AG09309 (cell line): ENCODE measurements around the gene PRSS57.

Source experiments
- DNase-seq: peaks from one replicate; pipeline ENCODE4 v3.0.0-alpha.2; 2010; ENCODE audit warnings: low read depth
- H3K4me3 ChIP-seq: 2 replicates; pipeline ENCODE4 v1.5.1; 2011; ENCODE audit warnings: mild to moderate bottlenecking, low read depth, low read length, moderate library complexity; ENCODE audit not compliant: control insufficient read depth
- CTCF ChIP-seq: IDR thresholded peaks from 2 replicates; pipeline ENCODE4 v1.5.1; 2011; ENCODE audit warnings: mild to moderate bottlenecking, low read depth, low read length, inconsistent platforms; ENCODE audit not compliant: insufficient read depth, control insufficient read depth; ENCODE audit errors: missing control alignments

Gene PRSS57

GRCh38 chr19:715347-715746, 20.1 kb upstream of the PRSS57 start:
- no peak overlapping the region for H3K4me3 ChIP-seq
- TF ChIP-seq CTCF, result no peak
- DNase-seq, result no peak

GRCh38 chr19:711254-711653, 16.0 kb upstream of the PRSS57 start:
- no peak for DNase-seq
- no peak overlapping the region for H3K4me3 ChIP-seq
- TF ChIP-seq CTCF, result no peak

GRCh38 chr19:710767-711166, 15.5 kb upstream of the PRSS57 start:
- TF ChIP-seq CTCF, result no peak
- DNase-seq, result no peak
- no peak overlapping the region for H3K4me3 ChIP-seq

- TF ChIP-seq CTCF, result no peak
- no peak for DNase-seq
- no peak overlapping the region for H3K4me3 ChIP-seq
Measured at GRCh38 chr19:709965-710571, 14.8 kb upstream of the PRSS57 start.

- H3K4me3 ChIP-seq, result no peak overlapping the region
- TF ChIP-seq CTCF, result no peak
- no peak for DNase-seq
Measured at GRCh38 chr19:709196-709964, 14.1 kb upstream of the PRSS57 start.

- DNase-seq, result no peak
- no peak within 1 kb of the TSS for H3K4me3 ChIP-seq
- TF ChIP-seq CTCF, result no peak
Measured at GRCh38 chr19:708154-709143, 13.2 kb upstream of the PRSS57 start, which contains the start of gene PALM. PALM (plus strand) TSS chr19:708935; CDS start chr19:709147, 212 bp downstream.
